Measurements from ENCODE around the gene CDC16.

- TF ChIP-seq CTCF (conservative IDR thresholded peaks at IDR 0.05; ENCODE audit: low read depth, low read length) (no peak), MAFK (IDR thresholded peaks at IDR 0.05; ENCODE audit: low read depth, low read length) (no peak), POLR2A (IDR thresholded peaks at IDR 0.05; ENCODE audit: low read depth, low read length) (no peak), FOS (IDR thresholded peaks at IDR 0.05; ENCODE audit: low read depth, low read length) (no peak), RCOR1 (IDR thresholded peaks at IDR 0.05; ENCODE audit: insufficient replicate concordance, low read length) (no peak)
Measured at GRCh38 chr13:114266241-114266640, 31.5 kb downstream of the CDC16 start.

All from IMR-90 (cell line).